ENCODE measurements around the gene ITPRID2.
"Not testable (repeated sequence)": the region's sequence is repeated elsewhere in the genome, so short reads cannot be mapped to it uniquely, and the experiment has no call there.

The ITPRID2 gene

GRCh38 chr2:181959508-181959907 lies 68.0 kb downstream of the ITPRID2 start:
- DNase-seq (ENCODE audit: low spot score), result no peak

- not testable (repeated sequence) for DNase-seq (ENCODE audit: low spot score)
Observed at GRCh38 chr2:181961167-181961566, 69.6 kb downstream of the ITPRID2 start.

- DNase-seq (ENCODE audit: low spot score), result no peak
Observed at GRCh38 chr2:181962142-181962541, 70.6 kb downstream of the ITPRID2 start.

GRCh38 chr2:181970160-181970794 lies 78.7 kb downstream of the ITPRID2 start:
- DNase-seq (ENCODE audit: low spot score), result no peak

- no peak for DNase-seq (ENCODE audit: low spot score)
Observed at GRCh38 chr2:181971032-181971431, 79.5 kb downstream of the ITPRID2 start.

GRCh38 chr2:181972431-181973170 lies 81.1 kb downstream of the ITPRID2 start:
- no peak for DNase-seq (ENCODE audit: low spot score)

- DNase-seq (ENCODE audit: low spot score), result no peak
Observed at GRCh38 chr2:181973171-181973783, 81.7 kb downstream of the ITPRID2 start.

GRCh38 chr2:181977661-181978350 lies 86.3 kb downstream of the ITPRID2 start:
- no peak for DNase-seq (ENCODE audit: low spot score)

- DNase-seq (ENCODE audit: low spot score), result no peak
Observed at GRCh38 chr2:181978351-181979150, 87.0 kb downstream of the ITPRID2 start.
